Urinary bladder (tissue), 4 donors: ENCODE measurements around the gene INF2. TPM values are rescaled to one million over a fixed set of nuclear protein-coding genes. Genes with fewer than 3 reads are reported as not detected.

Experiments
- DNase-seq: peaks from one replicate; pipeline ENCODE4 v3.0.0-alpha.2; 2015; ENCODE audit errors: extremely low spot score
- H3K27ac ChIP-seq: one replicate; pipeline ENCODE4 v1.5.1; 2013; ENCODE audit warnings: low read depth, mild to moderate bottlenecking, moderate library complexity
- H3K36me3 ChIP-seq: one replicate; pipeline ENCODE4 v1.6.1; 2013; ENCODE audit warnings: mild to moderate bottlenecking, moderate library complexity; ENCODE audit not compliant: insufficient read depth
- H3K4me1 ChIP-seq: one replicate; pipeline ENCODE4 v1.6.1; 2013; ENCODE audit warnings: mild to moderate bottlenecking, moderate library complexity; ENCODE audit not compliant: insufficient read depth
- H3K4me3 ChIP-seq: one replicate; pipeline ENCODE4 v1.5.1; 2013; ENCODE audit warnings: low read depth, low read length
- WGBS: extraction: QIAGEN DNeasy Blood & Tissue Kit; methylation state at CpG from one replicate; pipeline ENCODE4 v1.1.7; 2013; 5-methylcytosine and 5-hydroxymethylcytosine counted together
- polyA plus RNA-seq: library from polyadenylated mRNA; stranded (reverse); fragments of 200-250 nt; gene quantifications from one replicate; pipeline ENCODE4 v1.2.3, GENCODE V29; 2013
- total RNA-seq: library from RNA; depleted of rRNA; stranded (reverse); fragments of >200 nt; gene quantifications from one replicate; pipeline ENCODE4 v1.2.3, GENCODE V29; 2014
- donor health status: healthy with polysubstance abuse.
- donor health status: healthy.

The INF2 gene
- total and polyA plus RNA-seq, 2 donors, result 20.6 to 54.2 TPM

DNA sequence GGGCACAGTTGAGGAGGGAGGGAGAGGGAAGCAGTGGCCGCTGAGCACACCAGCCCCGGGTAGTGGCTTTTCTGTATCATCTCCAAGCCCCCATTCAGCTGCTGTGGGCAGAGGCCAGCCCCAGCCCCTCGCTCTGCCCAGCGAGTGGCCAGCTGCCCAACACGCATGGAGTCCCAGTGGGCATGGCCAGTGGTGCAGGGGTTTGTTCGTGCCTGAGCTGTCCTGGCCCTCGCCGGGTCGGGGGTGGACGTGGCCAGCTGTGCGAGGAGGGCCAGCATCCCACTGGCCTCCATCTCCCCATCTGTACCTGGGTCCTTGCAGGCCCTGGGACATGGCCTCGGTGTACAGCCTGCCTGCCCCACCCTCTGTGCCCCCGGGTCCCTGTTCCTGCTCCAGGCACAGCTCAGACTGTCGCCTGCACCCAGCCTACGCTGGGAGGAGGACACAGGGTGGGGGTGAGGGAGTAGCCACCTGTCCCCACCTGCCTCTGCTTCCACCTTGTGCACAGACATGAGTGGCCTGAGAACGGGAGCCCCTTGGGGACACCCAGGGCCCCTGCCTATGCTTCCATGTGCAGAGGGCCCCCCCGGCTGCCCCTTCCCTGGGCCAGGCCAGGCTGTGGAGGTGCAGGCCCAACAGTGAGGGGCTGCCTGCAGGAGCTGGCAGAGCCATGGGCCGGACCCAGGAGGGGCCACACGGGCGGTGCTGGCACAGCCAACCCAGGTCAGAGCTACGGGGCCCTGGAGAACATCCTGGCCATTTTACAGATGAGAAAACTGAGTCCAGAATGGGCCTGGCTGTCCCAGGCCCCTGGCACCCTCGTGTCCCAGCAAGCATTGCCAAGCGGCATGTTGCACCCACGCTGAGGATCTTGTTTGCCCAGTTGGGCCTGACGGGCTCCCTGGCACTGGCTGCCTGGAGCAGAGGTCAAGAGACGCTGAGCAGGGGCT is 4.3 kb downstream of the INF2 start:
- WGBS, result 87% methylated on average over 26 of the region's 26 CpGs
- no peaks in the 10 kb centered on the region for H3K36me3 ChIP-seq
- no peak for DNase-seq

DNA sequence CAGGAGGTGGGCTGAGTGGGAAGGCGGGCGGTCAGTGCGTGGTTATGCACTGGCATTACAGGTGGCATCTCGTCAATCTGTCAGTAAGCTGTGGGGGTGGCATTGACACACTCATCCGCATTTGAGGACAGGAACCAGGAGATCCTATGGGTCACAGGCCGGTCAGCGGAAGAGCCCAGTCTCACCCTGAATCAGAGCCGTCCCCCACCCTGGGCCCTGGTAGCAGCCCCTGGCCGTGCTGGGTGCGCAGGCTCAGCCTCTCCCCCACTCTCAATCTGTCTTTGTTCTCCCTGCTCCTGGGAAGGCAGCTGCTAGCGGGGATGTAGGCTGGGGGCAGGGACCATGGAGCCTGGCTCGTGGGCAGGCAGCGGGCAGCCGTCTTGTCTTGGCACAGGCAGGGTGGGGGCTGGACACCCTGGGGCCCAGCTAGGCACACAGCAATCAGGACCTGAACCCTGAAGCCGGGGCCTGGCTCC is 5.1 kb downstream of the INF2 start:
- DNase-seq, result no peak
- Histone ChIP-seq H3K36me3 (no peaks in the 10 kb centered on the region), H3K4me1 (peaks cover 2% of the 10 kb centered on the region), H3K27ac (no peak overlapping the region), H3K4me3 (no peak overlapping the region)
- WGBS, result 85% methylated on average over 15 of the region's 15 CpGs

More for the DNA sequence above, 4.3 kb downstream of the INF2 start:
- Histone ChIP-seq H3K4me3 (no peak overlapping the region), H3K27ac (no peak overlapping the region), H3K4me1 (peaks cover 2% of the 10 kb centered on the region)

DNA sequence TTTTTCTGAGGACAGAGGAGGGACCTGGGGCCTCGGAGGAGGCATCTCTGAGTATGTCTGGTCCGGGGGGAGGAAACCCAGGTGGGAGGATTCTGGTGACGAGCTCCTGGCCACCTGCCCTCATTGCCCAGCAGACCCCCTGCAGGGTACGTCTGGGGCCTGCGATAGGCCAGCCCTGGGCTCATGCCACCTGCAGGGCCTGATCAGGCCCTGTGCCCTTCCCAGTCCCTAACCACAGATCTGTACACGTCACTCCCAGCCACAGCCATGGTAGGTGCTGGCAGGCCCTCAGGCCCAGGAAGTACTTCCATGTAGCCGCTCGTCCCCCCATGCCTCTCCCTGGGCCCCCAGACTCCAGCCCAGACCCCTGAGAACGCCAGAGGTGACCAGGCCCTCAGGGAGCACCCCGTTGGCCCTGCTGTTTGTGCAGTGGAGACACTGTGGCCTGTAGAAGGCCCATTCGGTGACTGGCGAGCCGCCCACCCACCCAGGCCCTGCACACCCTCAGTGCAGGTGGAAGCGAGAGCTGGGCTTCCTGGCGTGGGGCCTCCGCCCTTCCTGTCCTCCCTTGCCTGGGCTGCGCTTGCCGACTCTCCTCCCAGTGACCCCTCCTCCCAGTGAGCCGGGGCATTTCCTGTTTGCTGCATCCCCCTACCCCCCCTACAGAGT is 5.7 kb downstream of the INF2 start:
- peaks cover 2% of the 10 kb centered on the region for H3K4me1 ChIP-seq
- WGBS, result 67% methylated on average over 19 of the region's 19 CpGs
- H3K27ac ChIP-seq, result no peak overlapping the region
- no peak overlapping the region for H3K4me3 ChIP-seq
- DNase-seq, result no peak
- H3K36me3 ChIP-seq, result no peaks in the 10 kb centered on the region

DNA sequence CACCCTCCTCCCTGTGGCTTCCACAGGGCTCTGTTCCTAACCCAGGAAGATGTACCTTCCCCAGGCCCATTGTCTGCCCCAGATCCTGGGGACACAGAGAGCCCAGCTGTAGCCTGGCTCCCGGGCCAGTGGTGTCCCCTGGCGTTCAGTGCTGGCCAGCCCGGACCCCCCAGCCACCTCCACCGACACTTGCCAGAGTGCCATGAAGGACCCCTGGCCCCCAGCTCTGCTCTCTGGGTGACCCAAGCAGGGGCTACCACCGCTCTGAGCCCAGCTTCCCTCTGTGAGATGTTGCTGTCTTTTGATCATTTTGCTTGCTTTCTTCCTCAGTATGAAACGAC is 6.2 kb downstream of the INF2 start:
- no peak for DNase-seq
- no peak overlapping the region for H3K4me3 ChIP-seq
- no peaks in the 10 kb centered on the region for H3K36me3 ChIP-seq
- WGBS, result 63% methylated on average over 6 of the region's 6 CpGs
- no peak overlapping the region for H3K27ac ChIP-seq
- H3K4me1 ChIP-seq, result no peaks in the 10 kb centered on the region

DNA sequence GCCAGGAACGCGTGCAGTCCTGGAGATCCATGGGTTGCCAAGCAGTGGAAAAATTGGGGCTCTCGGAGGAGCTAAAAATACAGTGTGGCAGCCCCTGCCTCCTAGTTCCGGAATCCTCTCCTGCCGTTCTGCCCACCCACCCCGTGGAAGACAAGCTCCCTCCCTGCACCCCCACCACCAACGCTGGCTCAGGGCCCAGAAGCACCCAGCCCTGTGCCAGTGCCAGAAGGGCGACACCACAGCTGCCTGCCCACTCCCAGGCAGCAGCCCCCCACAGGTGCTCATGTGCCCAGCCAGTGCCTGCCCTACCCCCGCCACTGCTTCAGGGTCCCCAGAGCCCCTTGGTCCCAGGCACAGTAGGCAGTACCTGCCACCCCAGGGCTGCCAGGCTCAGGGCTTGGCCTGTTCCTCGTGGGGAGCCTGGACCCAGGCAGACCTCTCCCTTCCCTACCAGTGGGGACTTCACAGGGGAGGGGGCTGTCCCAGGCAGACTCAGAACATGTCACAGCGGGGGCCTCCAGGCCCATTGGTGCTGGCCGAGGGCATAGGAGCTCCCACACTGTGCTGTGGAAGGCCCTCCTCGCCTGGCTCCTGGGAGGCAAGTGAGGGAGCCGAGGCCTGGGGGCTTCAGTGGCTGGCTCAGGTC is 7.4 kb downstream of the INF2 start:
- no peak for DNase-seq
- Histone ChIP-seq H3K36me3 (no peaks in the 10 kb centered on the region), H3K4me3 (no peak overlapping the region), H3K4me1 (no peaks in the 10 kb centered on the region), H3K27ac (no peak overlapping the region)
- 80% methylated on average over 14 of the region's 14 CpGs for WGBS

DNA sequence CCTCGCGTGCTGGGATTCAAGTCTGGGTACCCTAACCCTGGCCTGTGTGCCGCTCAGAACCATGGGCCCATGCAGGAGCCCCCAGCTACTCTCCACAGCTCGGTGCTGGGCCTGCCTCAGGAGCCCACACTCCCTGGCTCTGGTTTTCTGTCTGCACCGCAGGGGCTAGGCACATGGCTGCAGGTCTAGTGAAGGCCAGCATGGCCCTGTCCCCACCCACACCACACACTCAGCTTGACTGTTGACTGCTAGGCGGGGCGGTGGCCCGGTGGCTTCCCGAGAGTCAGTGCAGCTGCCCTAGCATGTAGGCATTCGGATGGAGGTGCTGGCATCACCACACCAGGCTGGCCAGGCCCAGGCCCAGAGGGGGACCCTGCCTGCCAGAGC is 7.9 kb downstream of the INF2 start:
- no peaks in the 10 kb centered on the region for H3K4me1 ChIP-seq
- WGBS, result 84% methylated on average over 10 of the region's 10 CpGs

DNA sequence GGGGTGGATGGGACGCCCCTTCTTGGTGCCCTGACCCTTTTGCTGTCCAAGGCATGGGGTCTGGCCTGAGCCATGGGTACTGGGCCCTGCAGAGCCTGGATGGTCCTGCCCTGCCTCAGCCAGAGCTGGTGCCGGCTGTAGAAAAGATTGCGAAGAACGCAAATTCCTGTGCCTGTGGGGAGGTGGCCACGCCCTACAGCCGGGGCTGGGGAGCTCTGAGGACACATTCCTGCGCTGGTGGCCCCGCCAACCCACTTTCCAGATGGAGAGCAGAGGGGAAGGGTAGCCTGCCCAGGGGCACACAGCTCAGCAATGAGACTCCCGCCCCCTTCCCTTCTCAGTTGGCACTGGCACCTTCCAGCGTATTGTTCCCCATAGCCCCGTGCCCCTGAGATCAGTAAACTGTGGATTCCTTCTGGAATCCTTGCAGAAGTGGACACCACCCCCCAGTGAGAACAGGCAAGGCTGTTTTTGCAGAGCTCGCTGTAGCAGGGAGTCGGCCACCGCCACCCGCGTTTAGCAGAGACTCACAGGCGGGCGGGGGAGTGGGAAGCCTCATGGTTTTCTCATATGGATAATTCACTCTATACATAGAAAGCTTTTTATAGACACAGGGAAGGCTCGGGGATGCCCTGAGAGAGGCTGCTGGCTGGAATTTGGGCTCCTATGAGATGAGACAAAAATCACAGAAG is 8.6 kb downstream of the INF2 start:
- Histone ChIP-seq H3K4me1 (no peaks in the 10 kb centered on the region), H3K36me3 (peaks cover under 1% of the 10 kb centered on the region), H3K27ac (no peak overlapping the region), H3K4me3 (no peak overlapping the region)
- WGBS, result 39% methylated on average over 19 of the region's 19 CpGs
- DNase-seq, result no peak

More for the DNA sequence above, 7.9 kb downstream of the INF2 start:
- Histone ChIP-seq H3K27ac (no peak overlapping the region), H3K36me3 (no peaks in the 10 kb centered on the region), H3K4me3 (no peak overlapping the region)
- no peak for DNase-seq

DNA sequence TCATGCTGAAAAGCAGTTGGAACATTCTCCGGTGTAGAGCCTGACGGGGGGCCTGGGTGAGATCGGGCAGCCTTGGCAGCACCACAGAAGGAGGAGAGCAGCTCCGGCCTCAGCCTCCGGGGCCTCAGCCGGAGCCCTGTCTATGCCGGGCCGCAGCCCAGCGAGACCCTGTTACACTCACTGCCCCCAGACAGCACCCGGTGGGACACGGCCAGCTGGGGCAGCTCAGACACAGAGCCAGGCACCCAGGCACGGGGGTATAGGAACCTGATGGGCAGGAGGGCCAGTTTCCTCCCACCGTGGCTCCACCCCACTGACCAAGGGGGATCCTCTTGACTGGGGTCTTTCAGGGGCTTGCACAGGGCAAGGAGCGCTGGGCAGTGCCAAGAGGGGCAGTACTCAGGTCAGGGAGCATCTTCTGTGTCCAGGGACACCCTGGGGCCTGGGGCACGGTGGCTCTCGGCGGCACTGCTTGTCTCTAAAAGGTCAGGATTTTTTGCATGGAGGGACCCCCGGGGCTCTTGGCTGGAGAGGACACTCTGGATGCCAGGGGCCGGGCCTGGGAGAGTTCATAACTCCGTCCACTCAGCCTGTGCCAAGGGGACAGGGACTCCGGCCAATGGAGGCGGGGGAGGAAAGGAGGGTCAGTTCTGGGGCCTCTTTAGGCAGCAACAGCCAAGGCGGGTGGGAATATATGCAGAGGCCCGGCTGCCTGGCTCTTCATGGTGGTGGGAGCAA is 9.4 kb downstream of the INF2 start:
- no peak for DNase-seq
- WGBS, result 31% methylated on average over 24 of the region's 24 CpGs
- Histone ChIP-seq H3K36me3 (peaks cover 3% of the 10 kb centered on the region), H3K4me1 (no peaks in the 10 kb centered on the region), H3K27ac (no peak overlapping the region), H3K4me3 (no peak overlapping the region)

DNA sequence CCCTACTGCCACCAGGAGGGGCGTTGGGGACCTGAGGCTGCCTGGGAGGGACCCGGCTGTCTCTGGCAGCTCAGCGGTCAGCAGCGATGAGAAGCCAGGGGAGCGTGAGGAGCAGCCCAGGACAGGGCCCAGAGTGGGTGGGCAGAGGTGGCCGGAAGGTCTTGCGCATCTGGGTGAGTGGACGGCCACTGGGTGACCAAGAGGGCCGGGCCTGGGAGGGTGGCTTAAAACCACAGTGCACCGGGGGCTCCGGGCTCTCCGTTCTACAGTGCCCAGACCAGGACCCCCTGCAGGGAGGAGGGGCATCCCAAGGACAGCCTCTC is 10.0 kb downstream of the INF2 start:
- Histone ChIP-seq H3K4me1 (no peaks in the 10 kb centered on the region), H3K36me3 (peaks cover 3% of the 10 kb centered on the region), H3K4me3 (no peak overlapping the region), H3K27ac (no peak overlapping the region)
- no peak for DNase-seq
- WGBS, result 54% methylated on average over 12 of the region's 12 CpGs

DNA sequence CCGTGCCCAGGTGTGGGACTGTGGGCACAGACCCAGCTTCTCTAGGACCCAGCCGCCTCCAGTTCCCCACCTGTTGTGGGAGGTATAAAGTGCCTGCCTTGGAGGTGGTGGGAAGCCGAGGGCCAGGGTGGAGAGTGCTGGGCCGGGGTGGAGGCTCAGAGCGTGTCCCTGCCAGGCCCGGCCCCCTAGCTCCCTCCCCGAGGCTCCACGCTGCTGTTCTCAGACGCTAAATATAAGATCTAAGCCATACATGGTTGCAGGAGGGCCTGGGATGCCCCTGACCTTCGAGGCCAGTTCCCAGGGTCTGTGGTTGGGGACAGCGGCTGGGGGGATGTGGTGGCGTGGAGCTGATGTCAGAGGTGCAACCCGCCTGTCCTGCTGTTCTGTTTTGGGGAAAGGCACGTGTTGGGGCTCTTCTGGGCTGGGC is 10.8 kb downstream of the INF2 start:
- WGBS, result 53% methylated on average over 14 of the region's 14 CpGs
- Histone ChIP-seq H3K27ac (no peak overlapping the region), H3K36me3 (peaks cover 3% of the 10 kb centered on the region), H3K4me1 (no peaks in the 10 kb centered on the region), H3K4me3 (no peak overlapping the region)
- DNase-seq, result no peak

DNA sequence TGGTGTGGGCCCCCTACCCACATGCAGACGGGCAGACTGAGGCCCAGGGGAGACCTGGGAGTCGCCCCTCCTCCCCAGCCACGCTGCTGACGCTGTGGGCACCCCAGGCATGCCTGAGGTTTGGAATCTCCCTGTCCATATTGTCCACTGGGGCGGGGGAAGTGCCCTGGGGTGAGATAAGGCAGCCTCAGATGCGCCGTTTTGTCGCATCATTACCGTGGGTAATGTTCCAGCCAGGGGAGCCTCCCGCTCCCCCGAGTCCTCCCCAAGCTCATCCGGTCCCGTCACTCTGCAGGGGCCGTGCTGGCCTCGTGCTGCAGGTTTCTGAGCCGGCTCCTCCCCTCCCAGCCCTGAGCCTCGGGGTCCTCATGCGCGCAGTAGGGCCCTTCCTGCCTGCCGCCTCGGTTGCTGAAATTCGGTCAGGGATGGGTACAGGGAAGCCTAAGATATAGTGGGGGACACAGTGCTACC is 11.4 kb downstream of the INF2 start:
- H3K4me1 ChIP-seq, result no peaks in the 10 kb centered on the region

DNA sequence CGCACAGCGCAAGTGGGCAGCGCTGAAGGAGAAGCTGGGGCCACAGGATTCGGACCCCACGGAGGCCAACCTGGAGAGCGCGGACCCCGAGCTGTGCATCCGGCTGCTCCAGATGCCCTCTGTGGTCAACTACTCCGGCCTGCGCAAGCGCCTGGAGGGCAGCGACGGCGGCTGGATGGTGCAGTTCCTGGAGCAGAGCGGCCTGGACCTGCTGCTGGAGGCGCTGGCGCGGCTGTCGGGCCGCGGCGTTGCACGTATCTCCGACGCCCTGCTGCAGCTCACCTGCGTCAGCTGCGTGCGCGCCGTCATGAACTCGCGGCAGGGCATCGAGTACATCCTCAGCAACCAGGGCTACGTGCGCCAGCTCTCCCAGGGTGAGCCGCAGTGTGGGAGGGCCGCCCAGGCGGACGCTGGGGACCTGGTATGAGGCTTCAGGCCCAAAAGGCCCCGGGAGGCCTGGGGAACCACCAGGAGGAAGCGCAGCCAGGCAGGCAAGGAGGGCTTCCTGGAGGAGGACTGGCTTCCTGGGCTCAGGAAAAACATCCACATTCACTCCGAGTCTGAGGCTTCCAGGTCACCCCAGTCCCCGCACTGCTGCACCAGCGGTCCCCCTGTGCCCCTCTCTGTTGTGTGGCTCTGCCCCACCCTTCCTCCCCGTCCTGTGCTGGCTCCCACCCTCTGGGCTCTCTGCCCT is 12.1 kb downstream of the INF2 start:
- 90% methylated on average over 46 of the region's 46 CpGs for WGBS
- H3K4me1 ChIP-seq, result no peaks in the 10 kb centered on the region
- DNase-seq, result no peak
- peaks cover 3% of the 10 kb centered on the region for H3K36me3 ChIP-seq
- no peak overlapping the region for H3K27ac ChIP-seq
- no peak overlapping the region for H3K4me3 ChIP-seq

More for the DNA sequence above, 11.4 kb downstream of the INF2 start:
- no peak for DNase-seq
- no peak overlapping the region for H3K27ac ChIP-seq
- 77% methylated on average over 22 of the region's 22 CpGs for WGBS
- no peak overlapping the region for H3K4me3 ChIP-seq
- peaks cover 3% of the 10 kb centered on the region for H3K36me3 ChIP-seq
